ENCODE results near the gene FIGLA.

- TF ChIP-seq POLR2A (IDR thresholded peaks at IDR 0.05; ENCODE audit: low read depth, low read length) (no peak), POLR2AphosphoS5 (IDR thresholded peaks at IDR 0.05; ENCODE audit: low read depth, low read length) (no peak), TAF1 (IDR thresholded peaks at IDR 0.05; ENCODE audit: low read depth, low read length) (no peak)
Measured at GRCh38 chr2:70806620-70807019, 16.2 kb upstream of the FIGLA start.
